Measurements from ENCODE around the gene RBM28. TPM values are rescaled to one million over a fixed set of nuclear protein-coding genes. Genes with fewer than 3 reads are reported as not detected.
A peak's percentile ranks its signal among the peaks of the same experiment; 100 is the strongest.

The RBM28 gene
- total and polyA plus RNA-seq, 2 of the 8 experiments (the other 6 are each of a cell fraction or from before 2014, with no cell fraction given), result 12.8 to 65.3 TPM

DNA sequence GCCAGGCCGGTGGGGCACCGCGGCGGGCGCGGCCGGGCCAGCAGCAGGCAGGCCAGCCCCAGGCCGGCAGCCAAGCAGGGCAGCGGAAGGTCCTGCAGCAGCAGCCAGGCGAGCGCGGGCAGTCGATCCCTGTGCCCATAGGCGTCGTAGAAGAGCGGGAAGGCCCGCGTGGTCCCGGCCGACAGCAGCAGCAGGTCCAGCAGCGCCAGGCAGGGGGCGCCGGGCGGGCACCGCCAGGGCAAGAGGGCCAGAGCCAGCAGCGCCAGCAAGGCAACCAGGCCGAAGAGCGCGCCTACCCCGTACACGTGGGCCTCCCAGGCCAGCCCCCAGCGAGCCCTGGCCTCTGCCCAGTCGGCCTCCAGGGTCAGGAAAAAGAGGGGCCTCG lies 8.4 kb upstream of the RBM28 start:
- Histone ChIP-seq H3K4me2 (ENCODE audit: insufficient read depth in 1 of 2, low read depth in 2 of 2, low read length in 2 of 2) (peak overlapping the region; percentile 60 to 69; a peak in 3 of 4 replicates), H3K18ac (ENCODE audit: extremely low read depth, low read length) (peak overlapping the region; percentile 71), H2BK5ac (ENCODE audit: low read depth, low read length) (no peak overlapping the region), H3K14ac (ENCODE audit: insufficient read length) (no peak overlapping the region), H4K91ac (replicated peaks; ENCODE audit: insufficient read length, low read length) (no peak overlapping the region), H3K4ac (replicated peaks; ENCODE audit: insufficient read length, low read depth, low read length) (no peak overlapping the region), H2BK20ac (ENCODE audit: low read length) (no peak overlapping the region), H3K23me2 (ENCODE audit: low read depth, low read length) (peaks cover 3% of the 10 kb centered on the region; the same call in 1 of the 2 replicates), H3K9ac (replicated peaks in 1 of 4; ENCODE audit: extremely low read depth in 1 of 4, low read depth in 3 of 4, low read length in 3 of 4) (no peak overlapping the region), H2AK5ac (ENCODE audit: low read depth, low read length) (no peak overlapping the region), H3K23ac (ENCODE audit: insufficient read length) (no peak overlapping the region), H4K8ac (ENCODE audit: extremely low read depth, insufficient read depth, low read length) (peak overlapping the region; percentile 36; the same call in 1 of the 2 replicates), H3K4me3 (ENCODE audit: extremely low read depth in 1 of 4, insufficient read depth in 2 of 4, low read depth in 3 of 4, low read length in 4 of 4) (0 out of 8 replicates have a peak overlapping the region, but pooled peaks of 1 of the 4 experiments have one; percentile 18), H2BK15ac (ENCODE audit: low read length) (no peak overlapping the region), H2AFZ (ENCODE audit: low read length) (0 out of 2 replicates have a peak overlapping the region, but pooled peaks have one; percentile 52), H3K79me2 (ENCODE audit: control insufficient read depth in 1 of 2, insufficient read depth in 2 of 2, low read length in 2 of 2) (no peaks in the 10 kb centered on the region), H3K27me3 (replicated peaks in 1 of 4; ENCODE audit: control insufficient read depth in 3 of 4, extremely low read depth in 1 of 4, insufficient read depth in 3 of 4, low read length in 3 of 4) (peaks cover 34 to 71% (median 57%) of the 10 kb centered on the region in 4 experiments), H3K56ac (replicated peaks; ENCODE audit: insufficient read length, low read depth, low read length) (no peak overlapping the region), H2BK120ac (replicated peaks; ENCODE audit: low read depth, low read length) (no peak overlapping the region), H2BK12ac (ENCODE audit: low read depth, low read length) (no peak overlapping the region), H4K20me1 (replicated peaks in 1 of 2; ENCODE audit: control insufficient read depth in 1 of 2, insufficient read depth in 2 of 2, low read length in 2 of 2) (peaks cover 0 to 1% of the 10 kb centered on the region in 2 experiments), H3K4me1 (replicated peaks in 1 of 4; ENCODE audit: control insufficient read depth in 3 of 4, insufficient read depth in 4 of 4, low read length in 3 of 4) (peaks cover 0 to 7% (median 5%) of the 10 kb centered on the region in 4 experiments; a peak in 6 of 7 replicates), H3K9me3 (ENCODE audit: insufficient read depth in 2 of 2, low read depth in 1 of 2, low read length in 1 of 2) (no peaks in the 10 kb centered on the region; a peak in 1 of 4 replicates), H3K27ac (ENCODE audit: low read depth, low read length) (no peak overlapping the region), H4K5ac (ENCODE audit: insufficient read length, low read depth, low read length) (no peak overlapping the region), H3K79me1 (ENCODE audit: low read depth, low read length) (no peaks in the 10 kb centered on the region), H3K36me3 (ENCODE audit: control insufficient read depth in 2 of 4, insufficient read depth in 4 of 4, low read length in 3 of 4) (peaks cover 0 to 6% (median 0%) of the 10 kb centered on the region in 4 experiments; a peak in 1 of 8 replicates)
- FAIRE-seq (no peak), DNase-seq (ENCODE audit: low read depth in 1 of 2, low spot score in 2 of 2) (peak; percentile 56 to 90)
- CTCF ChIA-PET (ENCODE audit: partially characterized antibody), result interaction anchor here (1.8 to 13.6 kb wide), 4 partner anchors 21 to 46 kb away, joined by 4 to 345 read pairs (median 140); no protein-coding TSS in a partner anchor
- POLR2A ChIA-PET (ENCODE audit: partially characterized antibody), result interaction anchor here (0.6 to 1.5 kb wide), 3 partner anchors 8 to 32 kb away, joined by 3 to 10 read pairs (median 4); no protein-coding TSS in a partner anchor
- WGBS, 2 experiments (ENCODE audit: extremely low coverage in 1 of 2, insufficient coverage in 1 of 2, insufficient read length in 1 of 2, insufficient replicate concordance in 2 of 2, low coverage in 1 of 2, low lambda C conversion rate in 2 of 2, missing lambda C conversion rate in 1 of 2), result 11% methylated on average over 25 of the region's 34 CpGs; no CpG with 5 or more reads in 1 of the 2 experiments
- peak; percentile 83; the same call in 1 of the 2 replicates for TF ChIP-seq GTF2F1 (IDR thresholded peaks at IDR 0.05; ENCODE audit: borderline replicate concordance, low read depth, low read length)
- TF ChIP-seq TCF12 (IDR thresholded peaks at IDR 0.05; ENCODE audit: low read depth, low read length), result peak; percentile 86; the same call in 1 of the 2 replicates
- no peak; a peak in 1 of 4 replicates for TF ChIP-seq SIN3A (conservative IDR thresholded peaks at IDR 0.05 in 1 of 2, IDR thresholded peaks at IDR 0.05 in 1 of 2; ENCODE audit: low read depth in 1 of 2, low read length in 2 of 2)
- TF ChIP-seq RAD21 (IDR thresholded peaks at IDR 0.05 in 1 of 2, conservative IDR thresholded peaks at IDR 0.05 in 1 of 2; ENCODE audit: low read depth in 2 of 2, low read length in 2 of 2), result peak; percentile 66 to 78
- TF ChIP-seq CBX8 (IDR thresholded peaks at IDR 0.05; ENCODE audit: borderline replicate concordance, low read depth, low read length), result no peak
- TF ChIP-seq GABPA (IDR thresholded peaks at IDR 0.05; ENCODE audit: borderline replicate concordance, insufficient read depth, low read length), result peak; percentile 81; the same call in 1 of the 2 replicates
- peak; percentile 14 for TF ChIP-seq KDM4A (IDR thresholded peaks at IDR 0.05; ENCODE audit: low read depth, low read length, severe bottlenecking)
- no peak for TF ChIP-seq BCL11A (IDR thresholded peaks at IDR 0.05; ENCODE audit: low read depth in 2 of 2, low read length in 2 of 2)
- no peak for TF ChIP-seq SP2 (IDR thresholded peaks at IDR 0.05; ENCODE audit: low read length)
- no peak for TF ChIP-seq BRCA1 (IDR thresholded peaks at IDR 0.05; ENCODE audit: low read depth, low read length)
- no peak for TF ChIP-seq SP1 (IDR thresholded peaks at IDR 0.05; ENCODE audit: low read depth, low read length)
- no peak for TF ChIP-seq BACH1 (IDR thresholded peaks at IDR 0.05; ENCODE audit: low read length)
- TF ChIP-seq KDM5A (IDR thresholded peaks at IDR 0.05; ENCODE audit: low read length), result no peak
